ENCODE results near the gene PSMB7.

Gene PSMB7

GRCh38 chr9:124455820-124456219, 40.6 kb upstream of the PSMB7 start:
- no peak for TF ChIP-seq ZFX (IDR thresholded peaks at IDR 0.05; ENCODE audit: borderline replicate concordance)
- TF ChIP-seq CTCF (IDR thresholded peaks at IDR 0.05) = no peak
- H3K27ac ChIP-seq = no peak overlapping the region

DNA sequence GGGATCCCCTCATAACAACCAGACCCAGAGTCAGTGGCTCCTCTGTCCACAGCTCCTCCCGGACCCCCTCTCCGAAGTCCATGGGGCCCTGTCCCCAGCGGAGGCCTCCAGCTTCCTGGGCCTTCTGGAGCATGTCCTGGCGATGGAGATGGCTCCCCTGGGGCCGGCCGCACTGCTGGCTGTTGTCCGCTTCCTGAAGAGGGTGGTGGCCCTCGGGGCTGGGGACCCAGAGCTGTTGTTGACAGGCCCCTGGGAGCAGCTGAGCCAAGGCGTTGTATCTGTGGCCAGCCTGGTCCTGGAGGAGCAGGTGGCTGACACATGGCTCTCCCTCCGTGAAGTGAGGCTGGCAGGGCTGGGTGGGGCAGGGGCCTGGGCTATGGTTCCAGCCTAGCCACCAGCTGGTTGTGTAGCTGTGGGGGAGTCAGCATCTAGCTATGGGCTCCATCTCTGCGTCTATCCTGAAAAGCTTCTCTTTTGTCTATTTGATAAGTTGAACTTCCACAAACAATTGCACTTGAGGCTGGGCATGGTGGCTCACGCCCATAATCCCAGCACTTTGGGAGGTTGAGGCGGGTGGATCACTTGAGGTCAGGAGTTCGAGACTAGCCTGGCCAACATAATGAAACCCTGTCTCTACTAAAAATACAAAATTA, 39.7 kb upstream of the PSMB7 start:
- no peak overlapping the region for H3K27ac ChIP-seq
- TF ChIP-seq ZFX (IDR thresholded peaks at IDR 0.05; ENCODE audit: borderline replicate concordance) (no peak), CTCF (IDR thresholded peaks at IDR 0.05) (no peak)

DNA sequence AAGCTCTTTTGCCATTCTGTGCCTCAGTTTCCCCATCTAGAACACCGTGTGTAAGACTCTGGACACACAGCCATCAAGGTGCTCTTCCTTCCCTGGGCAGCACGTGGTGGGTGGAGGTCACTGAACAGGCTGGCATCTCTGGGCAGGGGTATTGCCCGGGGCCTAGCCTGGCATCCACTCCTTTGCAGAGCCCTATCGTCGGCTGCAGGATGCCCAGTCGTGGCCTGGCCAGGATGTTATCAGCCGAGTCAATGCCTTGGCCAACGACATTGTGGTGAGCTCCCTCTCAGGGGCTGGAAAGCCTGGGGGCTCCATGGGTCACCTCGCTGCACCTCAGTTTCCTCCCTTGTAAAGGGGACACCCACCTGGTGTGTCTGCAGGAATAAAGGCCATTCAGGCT, 39.1 kb upstream of the PSMB7 start:
- no peak overlapping the region for H3K27ac ChIP-seq
- TF ChIP-seq CTCF (IDR thresholded peaks at IDR 0.05) (no peak), ZFX (IDR thresholded peaks at IDR 0.05; ENCODE audit: borderline replicate concordance) (no peak)

- TF ChIP-seq ZFX (IDR thresholded peaks at IDR 0.05; ENCODE audit: borderline replicate concordance) = no peak
- no peak for TF ChIP-seq CTCF (IDR thresholded peaks at IDR 0.05)
- H3K27ac ChIP-seq = no peak overlapping the region
Measured at GRCh38 chr9:124453586-124454191, 38.4 kb upstream of the PSMB7 start.

GRCh38 chr9:124452841-124453585, 37.8 kb upstream of the PSMB7 start:
- no peak for TF ChIP-seq CTCF (IDR thresholded peaks at IDR 0.05)
- no peak for TF ChIP-seq ZFX (IDR thresholded peaks at IDR 0.05; ENCODE audit: borderline replicate concordance)
- no peak overlapping the region for H3K27ac ChIP-seq

DNA sequence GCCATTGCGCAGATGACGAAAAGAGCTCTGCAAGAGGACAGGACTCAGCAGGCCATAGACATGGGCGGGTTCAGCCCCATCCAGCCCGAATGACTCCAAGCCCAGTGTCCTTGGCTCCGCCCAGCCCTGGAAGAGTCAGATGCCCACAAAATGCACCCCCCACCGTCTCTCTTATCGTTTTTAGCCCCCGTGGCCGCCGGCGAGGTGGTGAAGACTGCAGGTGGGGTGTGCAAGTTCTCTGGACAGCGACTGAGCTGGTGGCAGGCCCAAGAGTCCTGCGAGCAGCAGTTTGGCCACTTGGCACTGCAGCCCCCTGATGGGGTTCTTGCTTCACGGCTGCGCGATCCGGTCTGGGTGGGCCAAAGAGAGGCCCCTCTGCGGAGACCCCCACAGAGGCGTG, 37.1 kb upstream of the PSMB7 start:
- no peak for TF ChIP-seq ZFX (IDR thresholded peaks at IDR 0.05; ENCODE audit: borderline replicate concordance)
- TF ChIP-seq CTCF (IDR thresholded peaks at IDR 0.05) = no peak
- no peak overlapping the region for H3K27ac ChIP-seq
